T follicular helper cell (primary cell): ENCODE data around the gene TMEM107.

ENCODE experiments used
- DNase-seq: peaks from one replicate; pipeline ENCODE4 v3.0.0-alpha.2; 2020; ENCODE audit warnings: low read depth

TMEM107 gene

DNA sequence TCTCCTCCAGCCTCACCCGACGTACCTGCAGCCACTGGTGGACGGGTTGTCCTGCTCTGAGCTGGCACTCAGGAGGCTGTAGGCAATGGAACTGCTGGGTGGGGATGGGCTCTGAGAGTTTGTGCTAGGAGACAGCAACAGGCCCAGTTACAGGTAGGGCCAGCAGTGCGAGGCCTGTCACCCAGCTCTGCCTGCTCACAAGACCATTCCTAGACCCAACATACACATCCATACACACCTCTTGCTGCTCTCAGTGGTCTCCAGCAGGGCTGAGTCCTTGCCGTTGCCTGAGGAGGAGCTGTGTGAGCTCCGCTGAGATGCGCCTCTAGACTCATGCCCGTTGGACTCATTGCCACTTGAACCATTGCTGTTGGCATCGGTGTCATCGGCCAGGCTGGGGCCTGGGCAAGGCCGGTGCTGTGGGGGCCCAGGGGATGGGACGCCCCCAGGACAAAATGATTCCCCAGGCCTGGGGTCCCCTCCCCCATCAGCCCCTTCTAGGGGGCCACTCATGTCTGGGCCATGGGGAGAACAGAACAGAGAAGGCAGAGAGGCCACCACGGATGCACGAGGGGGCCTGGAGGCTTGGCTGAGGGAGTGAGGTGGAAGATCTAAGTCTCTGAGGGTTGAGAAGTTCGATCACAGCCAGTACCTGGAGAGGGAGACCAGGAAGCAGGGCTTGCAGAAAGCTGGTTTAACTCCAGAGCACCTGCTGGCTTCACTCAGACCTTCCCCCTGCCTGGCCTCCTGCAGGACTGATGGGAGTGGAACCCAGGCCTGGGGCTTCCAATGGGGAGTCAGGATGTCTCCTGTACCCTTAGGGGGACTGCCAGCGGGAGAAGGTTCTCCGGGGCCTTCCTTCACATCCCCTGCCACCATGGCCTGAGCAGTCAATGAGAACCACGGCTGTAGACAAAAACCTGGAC, 25.7 kb downstream of the TMEM107 start:
- no peak for DNase-seq

GRCh38 chr17:8149419-8150193, 26.6 kb downstream of the TMEM107 start:
- no peak for DNase-seq

GRCh38 chr17:8148560-8148959, 27.6 kb downstream of the TMEM107 start:
- DNase-seq, result no peak

- no peak for DNase-seq
These were observed 28.3 kb downstream of the TMEM107 start for GRCh38 chr17:8147805-8148404.

GRCh38 chr17:8147141-8147804, 28.9 kb downstream of the TMEM107 start:
- DNase-seq, result no peak

DNA sequence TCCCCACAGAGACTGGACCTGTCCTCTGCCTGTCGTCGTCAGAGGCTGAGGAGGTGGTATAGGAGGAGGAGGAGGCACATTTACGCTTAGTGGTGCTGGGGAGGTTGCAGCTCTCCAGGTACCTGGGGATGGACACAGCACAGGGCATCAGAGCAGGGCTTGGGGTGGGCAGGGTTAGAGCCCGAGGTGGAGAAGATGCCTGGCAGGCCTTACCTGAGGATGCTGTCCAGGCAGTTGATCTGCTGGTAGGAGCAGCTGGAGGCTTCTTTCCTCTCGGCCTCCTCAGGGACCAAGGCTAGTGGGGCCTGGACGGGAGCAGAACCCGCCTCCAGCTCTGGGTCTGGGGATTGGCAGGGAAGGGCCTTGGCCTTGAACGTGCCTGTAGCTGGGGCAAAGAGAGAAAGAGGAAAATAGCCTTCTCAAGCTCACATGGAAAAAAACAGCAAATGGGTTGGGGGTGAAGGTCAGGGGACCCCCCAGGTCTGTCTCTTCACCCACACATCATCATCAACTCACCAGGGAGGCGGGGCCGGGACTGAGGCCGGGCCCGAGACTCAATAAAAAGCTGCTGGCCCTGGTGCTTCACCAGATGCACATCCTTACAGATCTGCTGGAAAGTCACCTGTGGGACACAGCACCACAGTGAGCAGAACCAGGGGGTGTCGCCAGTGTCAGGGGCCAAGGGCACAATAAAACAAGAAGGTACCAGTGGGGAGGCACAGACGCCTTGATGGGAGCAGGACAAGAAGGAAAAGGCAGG, 29.6 kb downstream of the TMEM107 start:
- no peak for DNase-seq

DNA sequence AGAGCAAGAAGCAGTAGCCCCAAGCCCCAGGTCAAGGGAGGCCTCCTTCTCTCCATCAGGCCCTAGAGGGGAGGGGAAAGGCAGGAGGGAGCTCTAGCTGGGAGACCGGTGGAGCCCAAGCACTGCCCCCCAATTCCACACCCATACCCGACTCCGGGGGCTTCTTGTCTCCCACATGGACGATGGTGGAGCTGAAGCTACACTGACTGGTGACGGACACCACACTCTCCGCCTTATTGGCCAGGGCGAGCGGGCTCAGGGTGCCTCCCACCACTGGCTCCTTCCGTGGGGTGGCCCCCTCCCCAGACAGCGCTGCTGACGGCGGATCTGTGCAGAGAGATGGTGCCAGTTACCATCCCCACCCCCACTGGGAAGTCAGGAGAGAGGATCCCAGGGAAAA, 30.4 kb downstream of the TMEM107 start:
- DNase-seq, result no peak

DNA sequence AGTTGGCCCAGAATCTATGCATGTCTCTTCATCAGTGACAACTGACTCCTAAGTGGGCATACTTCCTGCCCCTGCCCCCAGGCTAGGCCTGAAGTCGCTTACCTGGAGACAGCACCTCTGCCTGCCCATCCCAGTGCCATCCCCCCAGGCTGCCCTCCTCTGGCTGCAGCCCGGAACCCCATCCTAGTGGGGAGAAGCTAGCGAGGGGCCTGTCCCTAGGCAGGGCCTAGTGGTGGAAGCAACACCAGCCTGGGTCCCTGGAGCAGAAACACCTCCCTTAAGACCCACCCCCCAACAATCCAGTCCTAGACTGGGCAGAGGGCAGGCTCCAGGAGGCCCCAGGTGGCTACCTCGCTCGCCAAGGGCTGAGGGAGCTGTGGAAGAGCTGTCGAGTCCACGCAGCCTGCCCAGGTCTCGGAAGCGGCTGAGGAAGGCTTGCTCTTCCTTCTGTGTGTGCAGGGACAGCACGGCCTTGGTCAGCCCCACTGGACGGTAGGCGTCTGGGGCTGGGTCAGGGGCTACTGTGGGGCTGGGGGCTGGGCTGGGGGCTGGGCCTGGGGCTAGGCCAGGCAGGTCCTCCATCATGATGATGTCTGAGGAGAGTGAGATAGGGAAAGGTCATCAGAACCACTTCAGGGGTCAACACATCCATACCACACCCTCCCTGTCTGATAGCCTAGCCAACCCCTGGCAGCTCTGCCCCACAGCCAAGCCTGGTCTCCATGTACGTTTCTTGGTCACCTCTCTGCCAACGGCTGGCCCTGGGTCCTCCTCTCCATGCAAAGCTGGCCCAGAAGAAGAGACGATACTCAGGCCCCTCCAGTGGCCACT, 31.6 kb downstream of the TMEM107 start:
- no peak for DNase-seq

DNA sequence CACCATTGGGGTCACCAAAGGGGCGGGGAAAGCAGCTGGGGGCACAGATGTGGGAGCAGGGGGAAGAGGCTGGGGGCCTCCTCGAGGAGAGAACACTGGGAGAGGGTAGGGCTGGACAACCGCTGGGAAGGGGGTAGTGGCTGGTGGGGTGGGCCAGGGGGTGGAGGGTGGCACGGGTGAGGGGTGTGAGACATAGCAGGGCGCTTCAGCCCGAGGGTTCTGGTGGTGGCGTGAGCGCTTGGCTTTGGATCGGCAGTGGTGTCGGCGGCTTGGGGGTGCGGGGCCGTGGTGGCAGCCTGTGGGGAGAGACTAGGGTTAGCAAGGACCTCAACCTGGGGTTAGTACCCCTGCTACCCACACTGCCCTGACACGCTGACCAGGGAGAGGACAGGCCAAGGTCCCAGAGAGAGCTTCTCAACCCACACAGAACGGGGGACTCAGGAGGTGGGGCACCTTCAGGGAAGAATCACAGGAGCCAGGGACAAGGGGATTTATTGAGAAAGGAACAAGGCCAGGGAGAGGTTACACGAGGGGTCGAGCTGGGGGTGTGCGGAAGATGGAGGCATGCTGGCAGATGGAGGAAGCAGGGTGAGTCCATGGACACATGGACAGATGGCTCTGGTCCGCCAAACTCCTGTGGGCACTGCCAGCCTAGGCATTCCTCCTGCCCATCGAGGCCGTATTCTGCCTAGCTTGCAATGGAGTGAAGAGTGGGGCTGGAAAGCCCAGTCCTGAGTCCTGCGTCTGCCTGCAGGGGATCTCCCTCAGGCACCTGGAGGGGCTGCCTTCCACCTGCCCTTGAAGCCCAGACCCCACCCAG, 32.4 kb downstream of the TMEM107 start:
- DNase-seq, result no peak

DNA sequence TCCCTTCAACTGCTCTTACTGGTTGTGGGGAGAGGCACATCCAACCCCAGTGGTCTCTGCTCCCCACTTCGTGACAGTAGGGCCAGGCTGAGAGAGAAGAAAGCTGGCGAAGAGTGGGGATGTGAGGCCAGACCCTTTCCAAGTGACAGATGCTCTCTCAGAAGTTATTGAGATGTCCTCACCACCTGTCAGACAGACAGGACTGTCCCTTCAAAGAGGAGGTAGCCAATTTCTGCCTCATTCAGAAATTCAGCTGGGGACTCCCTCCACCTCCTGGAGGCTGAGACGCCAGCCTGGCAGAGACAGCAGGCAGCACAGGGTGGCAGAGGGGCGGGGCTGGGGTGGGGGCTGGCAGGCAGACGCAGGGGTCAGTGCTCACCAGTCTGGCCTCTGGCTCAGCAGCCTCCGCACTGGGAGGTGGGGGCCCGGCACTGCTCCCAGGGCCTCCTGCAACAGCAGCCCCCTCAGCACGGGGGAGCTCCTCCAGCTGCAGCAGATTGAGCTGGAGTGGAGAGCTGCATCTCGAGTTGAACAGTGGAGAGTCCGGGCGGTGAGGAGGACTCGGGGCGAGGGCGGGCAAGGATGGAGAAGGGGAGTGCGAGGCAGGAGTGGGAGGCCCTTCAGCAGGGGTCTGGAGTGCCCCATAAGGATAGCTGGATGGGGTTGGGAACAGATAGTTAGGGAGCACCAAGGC, 33.1 kb downstream of the TMEM107 start:
- DNase-seq, result no peak

DNA sequence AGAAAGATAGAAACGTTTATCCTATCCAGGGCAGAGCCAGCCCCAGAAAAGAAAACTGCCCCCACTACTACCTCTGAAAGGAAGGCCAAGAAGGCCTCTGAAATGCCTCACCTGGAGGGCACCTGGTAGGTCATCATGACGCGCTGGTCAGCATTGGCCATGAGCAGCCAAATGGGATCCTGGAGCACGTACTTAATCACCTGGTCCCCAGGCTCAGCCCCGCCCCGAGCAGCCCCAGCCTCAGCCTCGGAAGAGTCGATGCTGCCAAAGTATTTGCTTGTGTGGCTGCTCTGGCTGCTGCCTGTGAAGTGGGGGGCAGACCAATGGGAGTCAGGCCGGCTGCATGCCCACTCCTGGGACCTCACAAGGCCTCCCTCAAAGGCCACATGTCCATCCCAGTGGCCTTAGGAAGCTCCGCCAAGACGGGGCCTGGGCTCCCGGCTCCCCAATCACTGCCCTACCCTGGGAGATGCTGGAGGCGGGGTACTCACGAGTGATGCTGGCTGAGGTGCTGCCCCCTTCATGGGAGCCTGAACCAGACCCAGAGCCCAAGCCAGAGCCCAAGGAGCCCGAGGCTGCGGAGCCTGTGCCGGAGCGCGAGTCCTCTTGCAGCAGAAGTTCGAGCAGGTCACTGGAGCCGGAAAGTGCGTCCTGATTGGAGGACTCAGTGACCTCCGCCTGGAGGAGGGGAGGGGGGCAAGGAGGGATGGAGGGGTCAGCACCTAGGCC, 33.9 kb downstream of the TMEM107 start:
- DNase-seq, result no peak

DNA sequence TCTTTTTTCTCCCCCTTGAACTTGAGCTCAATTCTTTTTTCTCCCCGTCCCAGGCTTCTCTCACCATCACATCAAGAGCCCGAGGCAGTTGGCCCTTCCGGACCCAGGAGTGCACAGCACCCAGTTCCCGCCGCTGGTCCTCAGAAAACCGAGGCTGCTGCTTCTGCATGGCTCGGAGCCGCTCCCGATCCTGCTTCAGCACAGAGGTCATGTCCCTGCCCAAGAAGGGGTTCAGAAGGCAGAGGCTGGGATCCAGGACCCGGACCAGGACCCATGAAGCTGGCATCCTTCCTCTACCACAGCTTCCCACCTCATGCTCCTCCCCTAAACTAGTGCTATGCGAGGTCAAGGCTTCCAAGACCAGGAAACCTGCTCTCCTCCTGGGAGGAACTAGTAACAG, 34.4 kb downstream of the TMEM107 start:
- DNase-seq, result no peak

DNA sequence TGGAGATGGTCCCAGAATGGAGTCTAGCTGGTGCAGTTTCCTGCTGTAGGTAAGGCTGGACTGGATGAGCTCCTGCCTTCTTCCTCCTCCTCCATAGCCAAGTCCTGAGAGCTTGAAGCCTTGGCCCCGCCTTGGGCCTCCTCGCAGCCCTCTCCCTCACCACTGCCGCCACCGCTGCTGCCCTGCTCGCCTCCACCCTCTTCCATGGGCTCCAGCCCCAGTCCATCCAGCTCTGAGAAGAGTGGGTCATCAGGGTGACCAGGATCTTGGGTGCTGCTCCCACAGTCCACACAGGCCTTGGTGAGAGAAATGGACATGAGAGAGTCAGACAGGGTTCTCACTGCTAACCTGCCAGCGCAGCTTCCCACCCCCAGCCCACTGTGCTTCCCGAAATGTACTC, 35.1 kb downstream of the TMEM107 start:
- no peak for DNase-seq

- no peak for DNase-seq
These were observed 35.8 kb downstream of the TMEM107 start for GRCh38 chr17:8140065-8141029.

DNA sequence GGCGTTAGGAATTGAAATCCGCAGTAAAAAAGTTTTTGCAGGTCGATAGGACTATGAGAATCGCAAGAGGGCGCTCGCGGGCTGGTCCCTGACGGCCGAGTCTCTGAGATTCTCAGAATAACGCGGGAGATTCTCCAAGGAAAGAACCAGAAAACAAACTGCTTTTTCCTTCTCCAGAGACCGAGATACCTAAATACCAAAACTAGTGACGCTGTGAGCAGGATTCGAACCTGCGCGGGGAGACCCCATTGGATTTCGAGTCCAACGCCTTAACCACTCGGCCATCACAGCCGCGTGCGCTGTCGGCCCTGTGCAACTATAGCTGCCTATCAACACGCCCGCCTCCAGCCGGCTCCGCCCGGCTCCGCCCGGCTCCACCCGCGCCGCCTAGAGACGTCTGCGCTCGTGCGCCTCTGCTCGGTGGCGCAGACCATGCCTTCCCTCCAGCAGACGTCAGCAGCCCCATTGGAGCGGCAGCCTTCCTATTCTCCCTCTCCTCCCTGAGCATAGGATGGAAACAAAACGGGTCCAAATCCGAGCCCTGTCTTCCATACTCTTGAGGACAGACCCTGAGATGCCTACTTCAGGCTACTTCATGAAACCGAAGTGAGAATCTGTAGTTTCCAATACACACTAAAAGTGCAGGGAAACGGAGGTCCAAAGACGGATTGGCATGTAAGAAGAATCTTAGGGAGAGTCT, 37.4 kb downstream of the TMEM107 start:
- DNase-seq, result peak; percentile 90

- DNase-seq, result no peak
These were observed 37.9 kb downstream of the TMEM107 start for GRCh38 chr17:8138374-8138671.
